HepG2 (cell line): ENCODE results near the gene C1RL. TPM values are rescaled to one million over a fixed set of nuclear protein-coding genes. Genes with fewer than 3 reads are reported as not detected.

Experiments used
- ATAC-seq: fragments of 200-7000 bp; cut with Tn5 transposase; 3 replicates; pipeline ENCODE4 v1.9.1; 2020; ENCODE audit warnings: mild to moderate bottlenecking, moderate library complexity
- BruUV-seq: library from RNA; stranded (reverse); fragments of 400-500 nt; replicated peaks from 2 replicates; lab custom pipeline; 2021; lab: Mats Ljungman, UMichigan
- CTCF ChIA-PET: fragments of 300-600 bp; formaldehyde crosslinking; extraction: SDS; loops from one replicate; lab custom pipeline; 2021; ENCODE audit warnings: low total read pairs, inconsistent platforms, low intra/inter-chr PET ratio; lab: Yijun Ruan, JAX
- POLR2A ChIA-PET: fragments of 350-600 bp; sonication (Branson Sonifier 250); formaldehyde crosslinking; loops from one replicate; lab custom pipeline; 2020; ENCODE audit warnings: antibody characterized with exemption, inconsistent platforms; lab: Yijun Ruan, JAX
- DNase-seq: peaks from one replicate; pipeline ENCODE4 v3.0.0-alpha.2; 2015; ENCODE audit warnings: low spot score
- FAIRE-seq: peaks from 3 replicates; lab custom pipeline; 2011; peaks lifted over from hg19 to GRCh38; lab: Jason Lieb, UNC
- H2AFZ ChIP-seq: one replicate; pipeline ENCODE4 v1.6.1; 2011; ENCODE audit warnings: low read length, inconsistent platforms
- H3K27ac ChIP-seq: fragments of 300-600 bp; 3 replicates; pipeline ENCODE4 v1.8.0; 2011; ENCODE audit warnings: mixed run types, mild to moderate bottlenecking, mixed read lengths, low read length, inconsistent platforms; ENCODE audit not compliant: insufficient read depth; ENCODE audit errors: extremely low read length
- H3K27me3 ChIP-seq, 2 experiments: fragments of 200-600 bp in 1 of 2; 2 replicates in 1 of 2; 3 replicates in 1 of 2; pipeline versions ENCODE4 v1.6.0 to v1.8.0; 2011; ENCODE audit warnings: low read length in 2 of 2, mild to moderate bottlenecking in 2 of 2, moderate library complexity in 2 of 2, inconsistent platforms in 1 of 2; ENCODE audit not compliant: insufficient read depth in 2 of 2, control insufficient read depth in 1 of 2
- H3K36me3 ChIP-seq, 2 experiments: fragments of 200-600 bp in 1 of 2; replicated peaks in 1 of 2; 2 replicates in 1 of 2; 3 replicates in 1 of 2; pipeline versions ENCODE4 v1.5.1 to v1.8.0; 2011; ENCODE audit warnings: low read length in 2 of 2, inconsistent platforms in 1 of 2; ENCODE audit not compliant: insufficient read depth in 2 of 2, control insufficient read depth in 1 of 2
- H3K4me1 ChIP-seq: 2 replicates; pipeline ENCODE4 v1.5.1; 2012; ENCODE audit warnings: low read length, inconsistent platforms; ENCODE audit not compliant: insufficient read depth
- H3K4me2 ChIP-seq: 2 replicates; pipeline ENCODE4 v1.6.0; 2011; ENCODE audit warnings: low read depth, low read length, inconsistent platforms
- H3K4me3 ChIP-seq, 3 experiments: fragments of 200-600 bp in 1 of 3; sonication (generic), shearing (Covaris generic) in 1 of 3; replicated peaks in 1 of 3; 2 replicates each; pipeline ENCODE4 v1.5.1; 2011 to 2016; ENCODE audit warnings: low read length in 3 of 3, inconsistent platforms in 2 of 3, low read depth in 2 of 3, mild to moderate bottlenecking in 2 of 3, control low read depth in 1 of 3, mixed read lengths in 1 of 3; ENCODE audit not compliant: insufficient read depth in 1 of 3
- H3K79me2 ChIP-seq: one replicate; pipeline ENCODE4 v1.6.1; 2011; ENCODE audit warnings: low read length, inconsistent platforms; ENCODE audit not compliant: insufficient read depth
- H3K9ac ChIP-seq: 2 replicates; pipeline ENCODE4 v1.6.0; 2011; ENCODE audit warnings: mild to moderate bottlenecking, low read depth, low read length, inconsistent platforms; ENCODE audit not compliant: insufficient read depth
- H3K9me3 ChIP-seq: 2 replicates; pipeline ENCODE4 v1.5.1; 2012; ENCODE audit warnings: mild to moderate bottlenecking, low read length
- H4K20me1 ChIP-seq: 2 replicates; pipeline ENCODE4 v1.6.0; 2011; ENCODE audit warnings: inconsistent platforms, mild to moderate bottlenecking, low read length, moderate library complexity; ENCODE audit not compliant: insufficient read depth
- CREB3 ChIP-seq: sonication (generic); formaldehyde crosslinking; IDR thresholded peaks from 2 replicates; pipeline ENCODE4 v1.5.0; 2020; ENCODE audit warnings: missing genetic modification reagents
- HDAC2 ChIP-seq: sonication (generic); formaldehyde crosslinking; IDR thresholded peaks from 2 replicates; pipeline ENCODE4 v1.4.0; 2020; ENCODE audit warnings: missing genetic modification reagents
- HNRNPL ChIP-seq: fragments of 200-400 bp; formaldehyde crosslinking; IDR thresholded peaks from 2 replicates; pipeline ENCODE4 v1.6.1; 2017; ENCODE audit warnings: mild to moderate bottlenecking, low read depth, low read length
- NKX3-1 ChIP-seq: sonication (generic); formaldehyde crosslinking; IDR thresholded peaks from 2 replicates; pipeline ENCODE4 v1.5.0; 2020; ENCODE audit warnings: missing genetic modification reagents
- SMAD9 ChIP-seq: sonication (generic); formaldehyde crosslinking; IDR thresholded peaks from 2 replicates; pipeline ENCODE4 v1.5.1; 2020; ENCODE audit warnings: mild to moderate bottlenecking, missing genetic modification reagents
- TBX2 ChIP-seq: sonication (generic); formaldehyde crosslinking; IDR thresholded peaks from 2 replicates; pipeline ENCODE4 v1.5.0; 2020; ENCODE audit warnings: missing genetic modification reagents, mild to moderate bottlenecking, borderline replicate concordance
- ZNF574 ChIP-seq: sonication (generic); formaldehyde crosslinking; IDR thresholded peaks from 2 replicates; pipeline ENCODE4 v1.4.0; 2020; ENCODE audit warnings: missing genetic modification reagents
- ZNF740 ChIP-seq: sonication (generic); formaldehyde crosslinking; IDR thresholded peaks from 2 replicates; pipeline ENCODE4 v1.4.0; 2020; ENCODE audit warnings: missing genetic modification reagents
- WGBS: methylation state at CpG from one replicate; pipeline ENCODE4 v1.1.6; 2017; ENCODE audit warnings: low lambda C conversion rate; 5-methylcytosine and 5-hydroxymethylcytosine counted together
- in situ Hi-C: cut with HindIII; loops from 2 replicates; pipeline ENCODE4 v1.10.0; 2017; ENCODE audit warnings: low pct_unique_long_range_greater_than_20kb; ENCODE audit not compliant: extremely low pct_ligation_motif_present
- intact Hi-C: fragments of 100-400 bp; cut with micrococcal nuclease; formaldehyde crosslinking; loops from one replicate; pipeline ENCODE4 v1.10.0; 2022; ENCODE audit not compliant: unreplicated experiment
- polyA plus RNA-seq, 8 experiments: library from polyadenylated mRNA; depleted of rRNA in 3 of 8; stranded (reverse) in 7 of 8; unstranded in 1 of 8; fragments of >200 nt; fragmentation: Illumina TruSeq in 4 of 8; extraction: Trizol in 4 of 8; gene quantifications; 2 replicates each; pipeline versions ENCODE4 v1.2.1 to v1.2.3, GENCODE V29; 2011 to 2016; ENCODE audit warnings: low read depth in 4 of 8, missing spikeins in 1 of 8, mixed read lengths in 1 of 8; ENCODE audit not compliant: insufficient read depth in 1 of 8
- total RNA-seq, 5 experiments: library from RNA; depleted of rRNA; stranded (reverse); fragments of >200 nt; fragmentation: Illumina TruSeq; extraction: Trizol; gene quantifications; 2 replicates each; pipeline ENCODE4 v1.2.3, GENCODE V29; 2016; ENCODE audit warnings: low read depth in 1 of 5
- TF ChIP-seq, protein P1 (sequence below): sonication (generic); formaldehyde crosslinking; IDR thresholded peaks from 2 replicates; pipeline ENCODE4 v1.9.0; 2021; ENCODE audit warnings: missing genetic modification reagents, borderline replicate concordance

The C1RL gene
- total and polyA plus RNA-seq, 2 of the 13 experiments (the other 11 are each of a cell fraction or from before 2014, with no cell fraction given): 28.9 to 53.1 TPM

- TF ChIP-seq, protein P1, sequence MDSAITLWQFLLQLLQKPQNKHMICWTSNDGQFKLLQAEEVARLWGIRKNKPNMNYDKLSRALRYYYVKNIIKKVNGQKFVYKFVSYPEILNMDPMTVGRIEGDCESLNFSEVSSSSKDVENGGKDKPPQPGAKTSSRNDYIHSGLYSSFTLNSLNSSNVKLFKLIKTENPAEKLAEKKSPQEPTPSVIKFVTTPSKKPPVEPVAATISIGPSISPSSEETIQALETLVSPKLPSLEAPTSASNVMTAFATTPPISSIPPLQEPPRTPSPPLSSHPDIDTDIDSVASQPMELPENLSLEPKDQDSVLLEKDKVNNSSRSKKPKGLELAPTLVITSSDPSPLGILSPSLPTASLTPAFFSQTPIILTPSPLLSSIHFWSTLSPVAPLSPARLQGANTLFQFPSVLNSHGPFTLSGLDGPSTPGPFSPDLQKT (CRISPR knock-in tag): no peak
- no peak for TF ChIP-seq NKX3-1 (CRISPR knock-in tag)
- no peak for TF ChIP-seq TBX2 (CRISPR knock-in tag)
- no peak for TF ChIP-seq HDAC2
- no peak for TF ChIP-seq ZNF740 (CRISPR knock-in tag)
- no peak for TF ChIP-seq HNRNPL
- TF ChIP-seq SMAD9 (CRISPR knock-in tag): no peak
Measured at GRCh38 chr12:7116916-7117315, 7.9 kb upstream of the C1RL start (continued).

- in situ Hi-C loops: loop anchor here (10.0 kb wide), 2 partner anchors 51 to 171 kb away; partner anchors contain the start of genes C12orf57, C1S and RNU7-1
- Histone ChIP-seq H3K4me1 (peaks cover 15% of the 10 kb centered on the region), H3K36me3 (peaks cover 3 to 7% of the 10 kb centered on the region in 2 experiments; a peak in 3 of 5 replicates), H3K9me3 (no peaks in the 10 kb centered on the region), H2AFZ (no peak overlapping the region), H3K4me3 (no peak overlapping the region), H3K4me2 (no peak overlapping the region), H4K20me1 (no peaks in the 10 kb centered on the region), H3K27me3 (no peaks in the 10 kb centered on the region), H3K79me2 (no peaks in the 10 kb centered on the region), H3K9ac (no peak overlapping the region), H3K27ac (no peak overlapping the region)
- FAIRE-seq: no peak
- no peak for DNase-seq
- intact Hi-C loops: no loop called here
- ChIA-PET CTCF (no interaction called here), POLR2A (no interaction called here)
- BruUV-seq: no TSS peak
- 89% methylated on average over 3 of the region's 3 CpGs for WGBS
- no peak for ATAC-seq
- no peak for TF ChIP-seq ZNF574 (CRISPR knock-in tag)
- TF ChIP-seq CREB3 (CRISPR knock-in tag): no peak
Measured at GRCh38 chr12:7116196-7116595, 7.2 kb upstream of the C1RL start.
